Smooth muscle cell (in vitro differentiated cells): Measurements from ENCODE around the gene HHLA2. TPM values are rescaled to one million over a fixed set of nuclear protein-coding genes. Genes with fewer than 3 reads are reported as not detected.

Experiments used
- DNase-seq: peaks from one replicate; lab custom pipeline; 2025; ENCODE audit not compliant: unreplicated experiment; lab: John Stamatoyannopoulos, UW
- H2AFZ ChIP-seq: fragments of 200-600 bp; sonication (generic); 2 replicates; pipeline ENCODE4 v1.6.0; 2016; ENCODE audit warnings: antibody characterized with exemption, low read depth, mild to moderate bottlenecking
- H3F3A ChIP-seq: fragments of 200-600 bp; sonication (generic); 2 replicates; pipeline ENCODE4 v1.6.0; 2017; ENCODE audit warnings: antibody characterized with exemption, low read depth
- H3K27ac ChIP-seq: fragments of 200-600 bp; sonication (generic); 2 replicates; pipeline ENCODE4 v1.5.1; 2016; ENCODE audit warnings: low read depth, mild to moderate bottlenecking
- H3K27me3 ChIP-seq: fragments of 200-600 bp; sonication (generic); 2 replicates; pipeline ENCODE4 v1.6.1; 2016; ENCODE audit warnings: low read depth, mild to moderate bottlenecking
- H3K36me3 ChIP-seq: fragments of 200-600 bp; sonication (generic); 2 replicates; pipeline ENCODE4 v1.5.1; 2016; ENCODE audit warnings: low read depth
- H3K4me1 ChIP-seq: fragments of 200-600 bp; sonication (generic); 2 replicates; pipeline ENCODE4 v1.5.1; 2016; ENCODE audit warnings: low read depth
- H3K4me2 ChIP-seq: fragments of 200-600 bp; sonication (generic); 2 replicates; pipeline ENCODE4 v1.6.0; 2016; ENCODE audit warnings: mild to moderate bottlenecking
- H3K4me3 ChIP-seq: fragments of 200-600 bp; sonication (generic); 2 replicates; pipeline ENCODE4 v1.5.1; 2016; ENCODE audit warnings: mild to moderate bottlenecking
- H3K79me2 ChIP-seq: fragments of 200-600 bp; sonication (generic); 2 replicates; pipeline ENCODE4 v1.6.0; 2016; ENCODE audit warnings: low read depth, mild to moderate bottlenecking
- H3K9ac ChIP-seq: fragments of 200-600 bp; sonication (generic); 2 replicates; pipeline ENCODE4 v1.6.0; 2016; ENCODE audit warnings: low read depth
- H3K9me3 ChIP-seq: fragments of 200-600 bp; sonication (generic); replicated peaks from 2 replicates; pipeline ENCODE4 v1.5.1; 2016; ENCODE audit warnings: low read depth
- H4K20me1 ChIP-seq: fragments of 200-600 bp; sonication (generic); 2 replicates; pipeline ENCODE4 v1.6.0; 2016; ENCODE audit warnings: low read depth
- WGBS: methylation state at CpG from one replicate; pipeline ENCODE4 v1.1.7; 2016; ENCODE audit warnings: low lambda C conversion rate; 5-methylcytosine and 5-hydroxymethylcytosine counted together
- polyA plus RNA-seq: library from polyadenylated mRNA; unstranded; fragments of >200 nt; fragmentation: Nextera tagmentation; extraction: Ambion mirVana; gene quantifications from 2 replicates; pipeline ENCODE4 v1.2.1, GENCODE V29; 2016
- total RNA-seq: library from RNA; depleted of rRNA; stranded (reverse); fragments of >200 nt; gene quantifications from 2 replicates; pipeline ENCODE4 v1.2.3, GENCODE V29; 2014
- TF ChIP-seq, protein P1 (sequence below): fragments of 200-600 bp; sonication (generic); IDR thresholded peaks from 2 replicates; pipeline ENCODE4 v1.5.1; 2017; ENCODE audit warnings: borderline replicate concordance, mild to moderate bottlenecking, antibody characterized with exemption; ENCODE audit not compliant: insufficient read depth, poor library complexity, severe bottlenecking

The HHLA2 gene
- total and polyA plus RNA-seq, 2 experiments from 2014 or later, result not detected

DNA sequence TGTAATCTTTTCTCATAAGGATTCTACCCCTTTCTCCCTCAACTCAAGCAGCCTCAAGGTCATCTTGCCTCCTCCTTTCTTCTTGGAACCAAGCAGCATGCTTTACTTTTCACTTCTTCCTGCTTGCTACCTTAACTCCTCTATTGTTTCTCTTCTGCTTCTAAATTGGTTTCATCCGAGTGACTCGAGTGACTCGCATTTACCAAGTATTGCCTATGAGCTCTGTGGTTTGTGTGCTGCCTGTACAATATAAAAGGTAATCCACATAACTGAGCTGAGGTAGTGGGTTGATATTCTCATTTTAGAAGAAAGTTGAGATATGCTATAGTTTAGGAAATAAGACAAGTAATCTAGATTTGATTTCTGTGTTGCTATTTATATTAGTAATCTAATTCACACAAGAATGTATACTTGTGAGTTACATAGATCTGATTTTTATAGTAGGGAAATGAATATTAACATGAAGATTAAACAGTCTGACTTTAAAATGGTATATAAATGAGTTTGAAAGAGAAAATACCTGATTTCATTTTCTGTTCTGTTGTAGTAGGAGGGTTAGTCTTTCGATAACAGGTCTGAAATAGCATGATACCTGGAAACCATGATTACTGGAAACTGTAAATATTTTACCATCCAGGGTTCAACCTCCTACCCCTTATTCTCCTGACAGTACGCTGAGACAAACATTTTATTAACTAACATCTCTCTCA, 5.5 kb downstream of the HHLA2 start:
- Histone ChIP-seq H3K27me3 (no peaks in the 10 kb centered on the region), H3K79me2 (no peaks in the 10 kb centered on the region), H3K4me2 (no peak overlapping the region), H3K9me3 (no peaks in the 10 kb centered on the region), H2AFZ (no peak overlapping the region), H3K27ac (no peak overlapping the region), H3K4me3 (no peak overlapping the region), H4K20me1 (no peaks in the 10 kb centered on the region), H3K4me1 (no peaks in the 10 kb centered on the region), H3K36me3 (no peaks in the 10 kb centered on the region), H3K9ac (no peak overlapping the region), H3F3A (no peaks in the 10 kb centered on the region)
- WGBS, result 83% methylated on average over 5 of the region's 5 CpGs
- TF ChIP-seq, protein P1, sequence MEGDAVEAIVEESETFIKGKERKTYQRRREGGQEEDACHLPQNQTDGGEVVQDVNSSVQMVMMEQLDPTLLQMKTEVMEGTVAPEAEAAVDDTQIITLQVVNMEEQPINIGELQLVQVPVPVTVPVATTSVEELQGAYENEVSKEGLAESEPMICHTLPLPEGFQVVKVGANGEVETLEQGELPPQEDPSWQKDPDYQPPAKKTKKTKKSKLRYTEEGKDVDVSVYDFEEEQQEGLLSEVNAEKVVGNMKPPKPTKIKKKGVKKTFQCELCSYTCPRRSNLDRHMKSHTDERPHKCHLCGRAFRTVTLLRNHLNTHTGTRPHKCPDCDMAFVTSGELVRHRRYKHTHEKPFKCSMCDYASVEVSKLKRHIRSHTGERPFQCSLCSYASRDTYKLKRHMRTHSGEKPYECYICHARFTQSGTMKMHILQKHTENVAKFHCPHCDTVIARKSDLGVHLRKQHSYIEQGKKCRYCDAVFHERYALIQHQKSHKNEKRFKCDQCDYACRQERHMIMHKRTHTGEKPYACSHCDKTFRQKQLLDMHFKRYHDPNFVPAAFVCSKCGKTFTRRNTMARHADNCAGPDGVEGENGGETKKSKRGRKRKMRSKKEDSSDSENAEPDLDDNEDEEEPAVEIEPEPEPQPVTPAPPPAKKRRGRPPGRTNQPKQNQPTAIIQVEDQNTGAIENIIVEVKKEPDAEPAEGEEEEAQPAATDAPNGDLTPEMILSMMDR, result no peak
- no peak for DNase-seq

DNA sequence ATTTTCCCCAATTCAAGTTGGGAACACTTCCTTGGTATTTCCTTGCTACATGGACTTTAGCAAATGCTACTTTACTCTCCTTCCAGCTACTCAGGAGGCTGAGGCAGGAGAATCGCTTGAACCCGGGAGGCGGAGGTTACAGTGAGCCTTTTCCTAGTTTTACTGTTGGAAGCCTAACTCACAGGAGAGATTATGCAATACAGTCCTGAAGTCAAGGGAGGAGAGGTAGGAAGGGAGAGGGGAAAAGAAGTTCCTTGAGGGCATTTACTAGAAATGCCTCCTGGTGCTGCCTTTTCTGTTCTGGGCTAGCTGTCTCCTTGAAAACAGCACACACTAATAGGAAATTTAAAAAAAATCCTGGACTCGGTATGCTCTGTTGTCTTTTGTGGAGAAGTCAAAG, 6.2 kb downstream of the HHLA2 start:
- Histone ChIP-seq H3F3A (no peaks in the 10 kb centered on the region), H4K20me1 (no peaks in the 10 kb centered on the region), H2AFZ (no peak overlapping the region), H3K79me2 (no peaks in the 10 kb centered on the region), H3K27me3 (no peaks in the 10 kb centered on the region), H3K9me3 (no peaks in the 10 kb centered on the region), H3K4me3 (no peak overlapping the region), H3K4me1 (no peaks in the 10 kb centered on the region), H3K27ac (no peak overlapping the region), H3K9ac (no peak overlapping the region), H3K36me3 (no peaks in the 10 kb centered on the region), H3K4me2 (no peak overlapping the region)
- TF ChIP-seq, protein P1, result no peak
- DNase-seq, result no peak
- WGBS, result 94% methylated on average over 4 of the region's 4 CpGs

DNA sequence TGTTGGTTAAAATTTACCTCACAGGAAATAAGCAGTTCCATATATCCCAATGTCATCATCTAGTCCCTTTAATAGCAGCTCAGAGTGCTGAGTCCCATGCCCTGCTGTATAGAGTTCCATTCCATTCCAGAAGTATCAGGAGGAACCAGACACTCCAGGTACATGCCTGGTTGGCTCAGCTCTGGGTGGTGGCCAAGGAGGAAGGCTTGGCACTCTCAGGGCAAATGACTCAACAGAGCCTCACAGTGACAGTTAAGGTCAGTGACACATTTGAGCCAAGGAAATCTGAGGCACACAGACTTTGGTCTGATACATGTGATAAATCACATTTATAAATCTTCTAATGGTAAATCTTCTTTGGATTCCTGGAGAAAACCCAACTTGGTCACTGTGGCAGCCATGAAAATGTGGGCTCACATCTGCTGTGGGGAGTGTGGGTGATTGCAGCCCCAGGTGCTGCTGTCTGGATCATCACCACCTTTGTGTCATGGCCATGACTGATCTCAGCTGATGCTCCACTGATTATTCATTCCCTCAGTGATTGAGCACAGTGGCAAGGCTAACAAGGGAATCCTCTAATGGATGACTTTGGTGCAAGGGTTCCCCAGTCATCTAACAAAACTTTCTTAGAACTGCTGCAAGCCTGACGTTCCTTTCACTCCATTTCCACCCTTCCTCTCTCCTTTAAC, 9.3 kb downstream of the HHLA2 start:
- Histone ChIP-seq H3K4me3 (no peak overlapping the region), H3K9me3 (no peaks in the 10 kb centered on the region), H3K79me2 (no peaks in the 10 kb centered on the region), H3F3A (no peaks in the 10 kb centered on the region), H4K20me1 (no peaks in the 10 kb centered on the region), H3K9ac (no peak overlapping the region), H3K27me3 (no peaks in the 10 kb centered on the region), H2AFZ (no peak overlapping the region), H3K36me3 (no peaks in the 10 kb centered on the region), H3K27ac (no peak overlapping the region), H3K4me2 (no peak overlapping the region), H3K4me1 (no peaks in the 10 kb centered on the region)
- DNase-seq, result no peak
- TF ChIP-seq, protein P1, result no peak
- 90% methylated on average over 1 of the region's 1 CpG for WGBS
